Fibroblast of the aortic adventitia (primary cell): ENCODE measurements around the gene RPL22L1. TPM values are rescaled to one million over a fixed set of nuclear protein-coding genes. Genes with fewer than 3 reads are reported as not detected.
"Not testable (repeated sequence)": the region's sequence is repeated elsewhere in the genome, so short reads cannot be mapped to it uniquely, and the experiment has no call there.

Experiments used
- DNase-seq: peaks from one replicate; pipeline ENCODE4 v3.0.0-alpha.2; 2010; ENCODE audit warnings: low read depth
- H3K4me3 ChIP-seq: 2 replicates; pipeline ENCODE4 v1.5.1; 2011; ENCODE audit warnings: low read depth, mild to moderate bottlenecking, control low read depth, low read length, moderate library complexity
- total RNA-seq: library from RNA; depleted of rRNA; stranded (reverse); fragments of >200 nt; gene quantifications from 2 replicates; pipeline ENCODE4 v1.2.3, GENCODE V29; 2012; ENCODE audit warnings: low replicate concordance
- TF ChIP-seq, protein P1 (sequence below): IDR thresholded peaks from 2 replicates; pipeline ENCODE4 v1.5.1; 2011; ENCODE audit warnings: mild to moderate bottlenecking, low read length, control low read depth, inconsistent platforms; ENCODE audit not compliant: insufficient read depth

The RPL22L1 gene
- total RNA-seq, 1 donor = 621 TPM

DNA sequence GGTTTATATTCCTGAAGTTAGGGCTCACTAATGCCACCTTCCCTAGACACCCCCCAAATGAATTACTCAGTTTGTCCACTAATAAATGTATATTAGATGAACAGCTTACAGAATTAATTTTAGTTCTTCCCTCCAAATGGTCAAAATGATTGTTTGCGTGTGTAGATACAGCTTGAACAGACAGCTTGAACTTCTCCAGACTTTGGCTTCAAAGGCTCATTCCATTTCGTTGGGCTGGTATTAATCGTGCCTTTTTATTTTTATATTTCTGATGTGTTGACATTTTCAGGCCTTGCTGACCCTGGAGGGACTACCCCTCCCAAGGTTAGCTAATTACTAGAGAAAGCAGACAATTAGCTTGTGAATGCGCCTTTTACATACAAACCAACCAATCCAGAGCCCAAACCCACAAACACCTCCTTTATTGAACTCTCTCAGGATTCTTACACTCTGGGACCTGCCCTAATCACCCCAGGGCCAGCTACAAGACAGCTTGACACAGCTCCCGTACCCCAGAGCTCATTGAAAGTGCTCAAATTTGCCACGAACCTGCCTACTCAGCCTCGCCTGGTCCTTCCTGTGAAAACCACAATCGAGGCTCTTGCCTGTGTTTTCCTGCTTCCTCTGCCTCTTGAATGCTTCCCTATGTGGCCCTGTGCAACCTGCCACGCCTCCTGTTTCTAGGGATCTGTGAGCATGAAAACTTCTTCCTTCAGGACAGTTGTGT is 40.3 kb downstream of the RPL22L1 start:
- no peak for DNase-seq
- TF ChIP-seq, protein P1, sequence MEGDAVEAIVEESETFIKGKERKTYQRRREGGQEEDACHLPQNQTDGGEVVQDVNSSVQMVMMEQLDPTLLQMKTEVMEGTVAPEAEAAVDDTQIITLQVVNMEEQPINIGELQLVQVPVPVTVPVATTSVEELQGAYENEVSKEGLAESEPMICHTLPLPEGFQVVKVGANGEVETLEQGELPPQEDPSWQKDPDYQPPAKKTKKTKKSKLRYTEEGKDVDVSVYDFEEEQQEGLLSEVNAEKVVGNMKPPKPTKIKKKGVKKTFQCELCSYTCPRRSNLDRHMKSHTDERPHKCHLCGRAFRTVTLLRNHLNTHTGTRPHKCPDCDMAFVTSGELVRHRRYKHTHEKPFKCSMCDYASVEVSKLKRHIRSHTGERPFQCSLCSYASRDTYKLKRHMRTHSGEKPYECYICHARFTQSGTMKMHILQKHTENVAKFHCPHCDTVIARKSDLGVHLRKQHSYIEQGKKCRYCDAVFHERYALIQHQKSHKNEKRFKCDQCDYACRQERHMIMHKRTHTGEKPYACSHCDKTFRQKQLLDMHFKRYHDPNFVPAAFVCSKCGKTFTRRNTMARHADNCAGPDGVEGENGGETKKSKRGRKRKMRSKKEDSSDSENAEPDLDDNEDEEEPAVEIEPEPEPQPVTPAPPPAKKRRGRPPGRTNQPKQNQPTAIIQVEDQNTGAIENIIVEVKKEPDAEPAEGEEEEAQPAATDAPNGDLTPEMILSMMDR = no peak
- no peak overlapping the region for H3K4me3 ChIP-seq

DNA sequence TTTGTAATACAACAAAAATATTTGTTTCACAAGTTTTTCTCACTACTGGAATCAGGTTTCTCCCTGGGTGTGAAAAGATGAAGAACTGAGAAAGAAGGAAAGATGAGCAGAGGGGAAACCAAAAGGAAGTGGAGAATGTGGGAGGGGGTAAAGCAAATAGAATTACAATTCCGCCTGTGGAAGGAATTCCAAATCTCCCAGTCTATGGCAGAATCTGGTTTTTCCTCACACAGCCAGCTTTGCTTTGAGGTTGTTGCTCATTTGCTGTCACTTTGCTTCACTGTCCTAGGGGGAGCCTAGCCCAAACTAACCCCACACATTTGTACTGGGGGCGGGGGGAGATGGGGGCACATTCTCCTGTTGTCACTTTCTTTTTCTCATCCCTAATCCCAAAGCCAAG is 43.9 kb downstream of the RPL22L1 start:
- no peak for DNase-seq
- TF ChIP-seq, protein P1 = no peak
- no peak overlapping the region for H3K4me3 ChIP-seq

DNA sequence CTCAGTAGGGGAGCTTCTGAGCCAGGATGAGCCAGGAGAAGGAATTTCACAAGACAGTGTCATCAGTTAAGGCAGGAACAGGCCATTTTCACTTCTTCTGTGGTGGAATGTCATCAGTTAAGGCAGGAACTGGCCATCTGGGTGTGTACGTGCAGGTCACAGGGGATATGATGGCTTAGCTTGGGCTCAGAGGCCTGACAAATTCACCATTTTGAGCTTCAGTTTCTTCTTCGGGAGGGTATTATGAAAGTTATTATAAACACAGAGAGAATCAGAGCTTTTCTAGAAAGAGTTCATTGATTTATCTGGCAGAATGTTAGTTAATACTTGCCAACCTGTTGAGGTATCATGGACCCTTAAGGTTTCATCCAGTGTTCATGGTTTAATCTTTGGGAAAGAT is 46.4 kb downstream of the RPL22L1 start:
- DNase-seq = not testable (repeated sequence)

DNA sequence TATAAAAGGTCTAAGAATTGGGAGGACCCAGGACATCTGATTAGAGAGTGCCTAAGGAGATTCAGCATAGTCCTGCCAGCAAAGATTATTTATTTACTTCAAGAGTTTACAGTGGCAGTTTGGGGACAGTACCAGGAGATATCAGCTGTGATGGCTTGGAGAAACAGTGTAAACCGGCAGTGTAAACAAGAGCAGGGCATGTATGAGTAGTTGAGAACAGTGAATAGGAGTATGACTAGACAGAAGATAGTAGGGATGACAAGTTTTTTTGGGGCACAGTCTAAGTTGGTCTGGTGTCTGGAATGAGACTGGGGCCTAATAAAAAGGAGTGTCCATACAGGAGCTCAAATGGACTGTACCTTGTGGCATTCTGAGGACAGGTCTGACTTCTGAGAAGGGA is 51.7 kb downstream of the RPL22L1 start:
- not testable (repeated sequence) for DNase-seq, H3K4me3 ChIP-seq

More for the DNA sequence above, 46.4 kb downstream of the RPL22L1 start:
- H3K4me3 ChIP-seq = not testable (repeated sequence)

DNA sequence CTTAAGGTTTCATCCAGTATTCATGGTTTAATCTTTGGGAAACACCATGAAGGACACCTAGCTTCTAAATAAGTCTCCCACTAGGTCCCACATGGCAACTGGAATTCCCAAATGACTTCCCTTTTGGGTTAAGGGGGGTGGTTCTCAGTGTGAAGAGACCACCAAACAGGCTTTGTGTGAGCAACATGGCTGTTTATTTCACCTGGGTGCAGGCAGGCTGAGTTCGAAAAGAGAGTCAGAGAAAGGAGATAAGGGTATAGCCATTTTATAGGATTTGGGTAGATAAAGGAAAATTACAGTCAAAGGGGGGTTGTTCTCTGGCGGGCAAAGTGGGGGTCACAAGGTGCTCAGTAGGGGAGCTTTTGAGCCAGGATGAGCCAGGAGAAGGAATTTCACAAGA is 52.5 kb downstream of the RPL22L1 start:
- H3K4me3 ChIP-seq, DNase-seq: not testable (repeated sequence)

DNA sequence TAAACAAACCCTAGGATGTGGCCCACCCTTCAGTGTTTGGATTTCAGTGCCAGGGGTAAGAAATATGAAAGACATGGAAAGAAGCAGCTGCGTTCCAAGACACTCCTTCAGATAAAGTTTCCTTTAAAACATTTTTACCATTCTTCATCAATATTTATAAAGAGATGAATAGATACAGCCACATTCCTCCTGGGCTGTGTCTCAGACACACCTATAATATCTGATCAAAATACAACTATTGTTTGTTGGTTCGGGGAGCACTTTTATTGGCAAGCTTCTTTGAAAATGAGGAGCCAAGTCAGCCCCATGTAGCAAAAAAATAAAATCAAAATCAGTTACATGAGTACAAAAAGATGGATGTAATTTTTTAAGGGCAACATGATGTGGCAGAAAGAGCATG is 53.2 kb downstream of the RPL22L1 start:
- TF ChIP-seq, protein P1 = no peak
- H3K4me3 ChIP-seq = no peak overlapping the region
- DNase-seq = no peak

DNA sequence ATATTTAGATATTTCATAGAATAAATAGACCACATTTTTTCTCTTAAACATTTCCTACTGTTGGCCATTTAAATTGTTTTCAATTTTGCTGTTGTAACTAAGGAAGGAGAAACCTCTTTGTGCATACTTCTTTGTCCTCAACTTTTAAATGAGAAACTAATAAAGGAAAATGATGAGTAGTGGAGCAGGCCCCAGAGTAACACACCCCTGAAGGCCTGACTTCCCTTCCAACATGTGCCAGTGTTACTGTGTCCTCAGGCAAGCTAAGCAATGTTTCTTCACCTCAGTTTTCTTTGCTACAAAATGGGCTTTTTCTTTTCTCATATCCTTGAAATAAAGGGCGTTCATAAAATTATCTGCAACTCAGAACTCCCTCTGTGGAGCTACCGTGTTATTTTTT is 53.7 kb downstream of the RPL22L1 start:
- TF ChIP-seq, protein P1 = no peak
- no peak overlapping the region for H3K4me3 ChIP-seq
- no peak for DNase-seq

DNA sequence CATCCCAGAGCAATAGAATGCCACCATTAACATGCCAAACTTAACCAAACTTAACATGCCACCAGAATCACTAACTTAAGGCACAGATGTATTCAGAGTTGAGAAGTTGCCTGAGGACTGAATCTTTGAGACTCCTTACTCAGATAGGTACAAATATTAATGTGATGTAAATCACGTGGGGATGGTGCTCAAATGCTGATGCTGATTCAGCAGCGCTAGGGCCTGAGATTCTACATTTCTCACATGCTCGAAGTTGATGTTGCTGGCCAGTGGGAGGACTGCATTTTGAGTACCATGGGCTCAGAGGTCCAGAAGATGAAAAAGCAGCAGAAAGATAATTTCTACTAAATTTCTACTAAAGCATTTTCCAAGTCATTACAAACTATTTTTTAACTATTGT is 54.1 kb downstream of the RPL22L1 start:
- no peak for DNase-seq
- TF ChIP-seq, protein P1 = no peak
- H3K4me3 ChIP-seq = no peak overlapping the region

DNA sequence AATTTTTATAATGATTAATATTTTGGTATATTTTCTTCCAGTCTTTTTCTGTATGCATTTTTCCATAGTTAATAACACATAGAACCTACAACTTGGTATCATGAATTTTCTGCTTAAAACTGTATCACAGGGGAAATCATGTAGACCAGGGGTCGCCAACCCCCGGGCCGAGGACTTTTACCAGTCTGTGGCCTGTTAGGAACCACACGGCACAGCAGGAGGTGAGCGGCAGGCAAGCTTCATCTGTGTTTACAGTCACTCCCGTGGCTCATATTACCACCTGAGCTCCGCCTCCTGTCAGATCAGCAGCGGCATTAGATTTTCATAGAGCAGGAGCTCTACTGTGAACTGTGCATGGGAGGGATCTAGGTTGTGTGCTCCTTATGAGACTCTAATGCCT is 54.7 kb downstream of the RPL22L1 start:
- H3K4me3 ChIP-seq = no peak overlapping the region
- TF ChIP-seq, protein P1 = no peak
- no peak for DNase-seq
